KOPT-K1 (cell line): ENCODE data around the gene SEPTIN11.

ENCODE experiments used
- H3K27ac ChIP-seq: fragments of 200-600 bp; sonication (generic); 2 replicates; pipeline ENCODE4 v1.5.1; 2016; ENCODE audit warnings: antibody characterized with exemption, mild to moderate bottlenecking, low read depth, low read length; ENCODE audit not compliant: poor library complexity, severe bottlenecking
- H3K36me3 ChIP-seq: fragments of 200-600 bp; sonication (generic); 2 replicates; pipeline ENCODE4 v1.5.1; 2017; ENCODE audit warnings: antibody characterized with exemption, mild to moderate bottlenecking, low read length, moderate library complexity; ENCODE audit not compliant: insufficient read depth
- H3K9me3 ChIP-seq: fragments of 200-600 bp; sonication (generic); 2 replicates; pipeline ENCODE4 v1.5.1; 2017; ENCODE audit warnings: antibody characterized with exemption, low read length, mild to moderate bottlenecking; ENCODE audit not compliant: insufficient read depth, poor library complexity, severe bottlenecking

Gene SEPTIN11

DNA sequence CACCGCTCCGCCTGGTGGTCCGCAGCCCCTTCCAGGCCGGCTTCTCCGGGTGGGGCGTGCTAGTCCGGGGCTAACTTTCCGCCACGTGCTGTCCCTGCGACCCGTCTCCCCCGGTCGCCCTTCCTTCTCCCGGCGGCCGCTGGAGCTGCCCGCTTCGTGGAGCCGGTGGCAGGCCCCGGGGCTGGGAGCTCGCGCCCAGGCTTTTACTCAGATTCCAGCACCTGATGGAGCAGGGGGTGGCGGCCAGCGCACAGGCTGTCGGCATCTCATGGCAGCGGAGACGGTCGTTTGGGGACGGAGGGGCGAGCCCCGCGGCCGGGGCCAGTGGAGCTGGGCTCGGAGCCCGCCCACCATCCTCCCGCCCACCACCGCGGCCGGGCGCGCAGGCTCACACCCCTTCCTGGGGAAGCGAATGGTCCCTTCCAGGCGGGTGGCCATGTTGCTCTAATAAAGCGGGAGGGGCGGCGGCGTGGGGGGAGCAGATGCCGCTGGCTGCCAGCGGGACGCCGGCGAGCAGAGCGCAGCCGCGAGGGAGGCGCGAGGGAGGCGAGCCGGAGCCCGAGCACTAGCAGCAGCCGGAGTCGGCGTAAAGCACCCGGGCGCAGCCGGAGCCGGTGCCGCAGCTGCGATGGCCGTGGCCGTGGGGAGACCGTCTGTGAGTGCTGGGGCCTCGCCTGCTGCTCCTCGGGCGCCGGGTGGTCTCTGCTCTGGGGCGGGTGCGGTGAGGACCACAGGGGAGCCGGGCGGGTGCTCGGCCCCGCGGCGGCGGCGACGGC is at the start of gene SEPTIN11:
Gene SEPTIN11, plus strand, starts transcription at position 477 of the 776 bp plus-strand sequence. Its CDS starts 152 bp downstream, at position 629.
- H3K27ac ChIP-seq = peak within 1 kb of the TSS; percentile 20
- H3K9me3 ChIP-seq = no peaks in the 10 kb centered on the region
- no peaks in the 10 kb centered on the region for H3K36me3 ChIP-seq

DNA sequence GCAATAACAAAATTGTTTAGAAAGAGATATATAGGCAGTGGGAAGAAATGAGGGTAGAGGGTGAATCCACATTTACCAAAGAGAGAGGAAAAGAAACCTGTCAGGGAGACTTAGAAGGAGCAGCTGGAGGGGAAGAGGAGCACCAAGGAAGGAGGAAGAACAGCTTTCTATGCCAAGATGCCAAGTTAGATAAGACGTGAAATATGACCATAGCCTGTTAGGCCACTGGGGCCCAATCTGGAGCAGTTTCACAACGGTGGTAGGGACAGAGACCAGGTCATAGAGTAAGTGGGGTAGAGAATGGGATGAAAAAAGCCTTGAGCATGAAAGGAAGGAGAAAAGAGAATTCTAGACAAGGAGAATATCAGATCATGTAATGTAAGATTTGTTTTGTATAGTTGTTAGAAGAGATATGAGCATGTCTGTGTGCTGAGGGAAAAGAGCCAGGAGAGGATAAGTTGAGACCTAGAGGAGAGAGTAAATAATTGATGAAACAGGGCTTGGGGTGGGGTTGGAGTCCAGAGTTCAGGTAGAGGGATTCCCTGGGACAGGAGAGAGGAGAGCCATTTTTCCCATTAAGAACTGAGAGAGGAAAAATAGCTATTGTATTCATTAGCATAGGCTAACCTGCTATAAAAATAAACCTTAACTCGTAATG is 47.2 kb upstream of the SEPTIN11 start:
- H3K27ac ChIP-seq = no peak overlapping the region
- peaks cover 10% of the 10 kb centered on the region for H3K9me3 ChIP-seq
- H3K36me3 ChIP-seq = no peaks in the 10 kb centered on the region

GRCh38 chr4:76904646-76905190 is 44.8 kb upstream of the SEPTIN11 start:
- no peak overlapping the region for H3K27ac ChIP-seq
- H3K9me3 ChIP-seq = peaks cover 7% of the 10 kb centered on the region
- H3K36me3 ChIP-seq = no peaks in the 10 kb centered on the region

DNA sequence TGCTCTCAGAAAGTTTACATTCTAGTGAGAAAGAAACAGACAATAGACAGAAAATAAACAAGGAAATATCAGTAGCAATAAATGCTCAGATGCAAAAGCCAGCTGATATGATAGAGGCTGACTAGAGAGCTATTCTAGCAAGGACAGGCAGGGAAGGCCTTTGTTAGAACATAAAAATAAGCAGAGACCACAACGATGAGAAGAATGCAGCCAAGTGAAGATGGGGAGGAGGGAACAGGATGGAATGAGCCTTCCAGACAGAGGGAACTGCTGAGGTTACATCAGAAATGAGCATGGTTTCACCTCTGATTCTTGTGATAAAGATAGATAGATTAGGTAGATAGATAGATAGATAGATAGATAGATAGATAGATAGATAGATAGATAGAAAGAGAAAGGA is 44.0 kb upstream of the SEPTIN11 start:
- no peaks in the 10 kb centered on the region for H3K36me3 ChIP-seq
- H3K9me3 ChIP-seq = peaks cover 4% of the 10 kb centered on the region
- H3K27ac ChIP-seq = no peak overlapping the region

DNA sequence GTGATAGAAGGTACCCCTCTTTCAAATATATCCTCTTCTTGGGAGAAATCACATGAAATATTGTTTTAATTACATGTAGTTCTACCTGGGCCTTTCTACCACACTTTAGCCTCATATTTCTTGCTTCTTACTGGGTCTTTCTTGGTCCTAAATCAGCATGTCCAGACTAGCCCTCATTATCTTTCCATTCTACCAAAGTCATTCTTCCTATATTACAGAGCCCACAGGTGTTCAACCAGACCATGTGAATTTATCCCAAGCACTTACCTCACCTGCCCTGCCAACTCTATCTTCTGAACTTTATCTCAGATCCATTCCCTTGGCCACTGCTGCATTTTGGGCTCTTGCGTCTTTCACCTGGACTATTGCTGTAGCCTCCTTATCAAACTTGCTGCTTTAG is 39.8 kb upstream of the SEPTIN11 start:
- Histone ChIP-seq H3K9me3 (peaks cover 4% of the 10 kb centered on the region), H3K27ac (no peak overlapping the region), H3K36me3 (no peaks in the 10 kb centered on the region)

GRCh38 chr4:76920715-76921114 is 28.8 kb upstream of the SEPTIN11 start:
- H3K36me3 ChIP-seq = no peaks in the 10 kb centered on the region
- no peak overlapping the region for H3K27ac ChIP-seq
- no peaks in the 10 kb centered on the region for H3K9me3 ChIP-seq

- no peaks in the 10 kb centered on the region for H3K36me3 ChIP-seq
Measured at GRCh38 chr4:76923619-76924357, 25.8 kb upstream of the SEPTIN11 start.

DNA sequence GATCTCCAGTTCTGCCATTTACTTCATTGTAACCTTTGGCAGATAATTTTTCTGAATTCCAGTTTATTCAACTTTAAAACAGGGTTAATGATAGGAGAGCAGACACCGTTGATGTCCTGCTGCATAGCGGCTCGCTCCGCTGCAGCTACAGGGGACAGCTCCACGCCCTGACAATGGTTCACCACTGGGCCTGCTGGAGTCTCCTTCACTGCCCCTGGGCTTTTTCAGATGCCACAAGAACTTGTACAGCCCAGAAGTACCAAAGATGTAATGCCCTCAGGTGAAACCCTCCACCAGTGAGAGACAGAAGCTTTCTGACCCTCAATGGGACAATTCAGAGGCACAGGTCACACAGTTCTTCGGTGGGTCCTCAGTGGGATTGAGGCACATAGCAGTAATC is 22.7 kb upstream of the SEPTIN11 start:
- no peak overlapping the region for H3K27ac ChIP-seq
- H3K9me3 ChIP-seq = no peaks in the 10 kb centered on the region
- H3K36me3 ChIP-seq = no peaks in the 10 kb centered on the region

More at GRCh38 chr4:76923619-76924357, 25.8 kb upstream of the SEPTIN11 start:
- no peaks in the 10 kb centered on the region for H3K9me3 ChIP-seq
- no peak overlapping the region for H3K27ac ChIP-seq

GRCh38 chr4:76930685-76931084 is 18.9 kb upstream of the SEPTIN11 start:
- H3K27ac ChIP-seq = no peak overlapping the region
- H3K9me3 ChIP-seq = no peaks in the 10 kb centered on the region
- no peaks in the 10 kb centered on the region for H3K36me3 ChIP-seq

DNA sequence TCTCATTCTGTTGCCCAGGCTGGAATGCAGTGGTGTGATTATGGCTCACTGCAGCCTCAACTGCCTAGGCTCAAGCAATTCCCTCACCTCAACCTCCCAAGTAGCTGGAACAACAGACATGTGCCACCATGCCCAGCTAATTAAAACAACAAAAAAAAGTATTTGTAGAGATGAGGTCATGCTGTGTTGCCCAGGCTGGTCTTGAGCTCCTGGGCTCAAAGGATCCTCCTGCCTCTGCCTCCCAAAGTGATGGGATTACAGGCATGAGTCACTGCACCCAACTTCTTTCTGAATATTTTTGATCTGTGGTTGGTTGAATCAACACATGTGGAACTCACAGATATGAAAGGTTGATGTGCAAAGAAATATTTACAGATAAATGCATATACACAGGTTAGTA is 18.5 kb upstream of the SEPTIN11 start:
- no peaks in the 10 kb centered on the region for H3K36me3 ChIP-seq
- H3K27ac ChIP-seq = no peak overlapping the region
- H3K9me3 ChIP-seq = no peaks in the 10 kb centered on the region

DNA sequence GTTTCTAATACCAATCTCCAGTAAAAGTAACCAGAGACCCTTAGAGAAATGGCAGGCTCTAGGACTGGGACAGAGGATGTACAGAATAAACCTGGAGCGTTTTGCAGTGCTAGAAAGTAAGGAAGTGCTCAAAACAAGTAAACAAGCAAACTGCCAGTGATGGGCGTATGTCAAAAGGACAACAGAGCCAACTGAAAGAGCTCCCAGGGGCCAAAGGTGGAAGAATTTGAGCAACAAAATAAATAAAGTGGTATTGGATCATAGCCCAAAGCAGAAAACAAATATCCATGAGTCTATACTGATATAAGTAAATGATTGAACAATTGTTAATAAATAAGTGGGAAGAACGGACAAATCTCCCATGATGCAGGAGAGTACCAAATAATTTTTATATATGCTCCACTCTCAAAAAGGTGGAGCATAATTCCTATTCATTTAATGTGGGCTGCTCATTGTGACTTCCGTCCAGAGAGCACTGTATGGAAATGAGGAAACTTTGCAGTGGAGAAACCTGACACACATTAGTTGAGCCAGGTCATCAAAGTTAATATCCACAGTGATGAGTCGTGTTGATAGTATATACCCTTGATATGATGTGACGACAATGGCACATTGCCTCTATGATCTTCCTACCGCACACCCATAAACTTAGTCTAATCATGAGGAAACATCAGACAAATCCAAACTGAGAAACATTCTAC is 17.8 kb upstream of the SEPTIN11 start:
- Histone ChIP-seq H3K36me3 (no peaks in the 10 kb centered on the region), H3K9me3 (no peaks in the 10 kb centered on the region), H3K27ac (no peak overlapping the region)

- no peaks in the 10 kb centered on the region for H3K36me3 ChIP-seq
- H3K27ac ChIP-seq = no peak overlapping the region
- no peaks in the 10 kb centered on the region for H3K9me3 ChIP-seq
Measured at GRCh38 chr4:76939184-76939583, 10.4 kb upstream of the SEPTIN11 start.

DNA sequence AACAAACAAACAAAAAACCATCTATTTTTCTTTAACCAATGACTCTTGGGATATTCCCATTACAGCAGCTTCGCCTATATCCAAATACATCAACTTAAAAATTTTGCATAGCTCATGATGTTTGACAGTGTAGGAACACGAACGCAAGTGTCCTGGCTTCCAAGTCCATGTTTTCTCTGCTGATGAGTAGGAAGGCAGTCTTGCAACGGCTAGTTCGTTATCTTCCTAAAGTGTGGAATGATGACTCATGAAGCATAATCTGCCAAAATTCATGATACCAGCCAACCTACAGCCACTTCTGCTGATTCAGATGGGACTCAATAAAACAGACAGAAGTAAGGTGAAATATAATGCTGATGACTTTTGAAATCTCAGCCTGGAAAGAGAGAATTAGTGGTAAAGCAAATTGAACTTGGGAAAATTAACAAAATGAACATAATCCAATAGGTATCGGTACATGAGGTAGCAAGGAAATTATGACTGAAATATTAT is 6.4 kb upstream of the SEPTIN11 start:
- Histone ChIP-seq H3K9me3 (no peaks in the 10 kb centered on the region), H3K27ac (no peak overlapping the region), H3K36me3 (no peaks in the 10 kb centered on the region)

GRCh38 chr4:76943790-76944189 is 5.8 kb upstream of the SEPTIN11 start:
- Histone ChIP-seq H3K36me3 (no peaks in the 10 kb centered on the region), H3K27ac (no peak overlapping the region), H3K9me3 (no peaks in the 10 kb centered on the region)
